ENCODE measurements around the gene MRPS23.

MRPS23 gene

DNA sequence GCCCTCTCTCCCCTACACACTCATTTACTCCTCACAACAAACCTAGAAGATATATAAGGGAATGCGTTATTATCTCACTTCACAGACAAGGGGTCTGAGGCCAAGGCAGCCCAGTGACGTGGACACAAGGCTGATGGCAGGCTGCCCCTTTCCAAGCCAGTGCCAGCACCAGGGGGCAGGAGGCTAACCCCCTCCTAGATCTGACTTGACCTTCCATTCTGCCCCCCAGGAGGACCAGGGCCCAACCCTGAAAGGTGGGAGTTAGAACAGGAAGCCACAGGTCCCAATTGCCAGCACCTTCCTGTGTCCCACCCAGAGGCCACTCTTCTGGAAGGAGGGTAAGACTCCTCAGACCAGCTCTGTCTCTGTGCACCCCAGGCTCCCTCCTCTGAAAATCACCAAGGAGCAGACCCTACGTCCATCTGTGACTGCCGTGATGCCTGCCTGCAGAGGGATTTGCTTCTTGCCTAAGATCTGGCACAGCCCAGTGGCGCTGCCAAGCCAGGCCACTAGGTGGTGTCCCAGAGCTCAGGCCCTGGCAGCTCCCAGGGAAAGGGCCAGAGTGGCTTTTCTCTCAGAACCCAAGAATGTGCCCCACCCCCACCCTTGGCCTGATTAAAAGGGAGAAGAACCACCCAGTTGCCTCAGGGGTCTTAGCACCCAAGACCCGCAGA is 42.4 kb upstream of the MRPS23 start:
- TF ChIP-seq, protein P1, sequence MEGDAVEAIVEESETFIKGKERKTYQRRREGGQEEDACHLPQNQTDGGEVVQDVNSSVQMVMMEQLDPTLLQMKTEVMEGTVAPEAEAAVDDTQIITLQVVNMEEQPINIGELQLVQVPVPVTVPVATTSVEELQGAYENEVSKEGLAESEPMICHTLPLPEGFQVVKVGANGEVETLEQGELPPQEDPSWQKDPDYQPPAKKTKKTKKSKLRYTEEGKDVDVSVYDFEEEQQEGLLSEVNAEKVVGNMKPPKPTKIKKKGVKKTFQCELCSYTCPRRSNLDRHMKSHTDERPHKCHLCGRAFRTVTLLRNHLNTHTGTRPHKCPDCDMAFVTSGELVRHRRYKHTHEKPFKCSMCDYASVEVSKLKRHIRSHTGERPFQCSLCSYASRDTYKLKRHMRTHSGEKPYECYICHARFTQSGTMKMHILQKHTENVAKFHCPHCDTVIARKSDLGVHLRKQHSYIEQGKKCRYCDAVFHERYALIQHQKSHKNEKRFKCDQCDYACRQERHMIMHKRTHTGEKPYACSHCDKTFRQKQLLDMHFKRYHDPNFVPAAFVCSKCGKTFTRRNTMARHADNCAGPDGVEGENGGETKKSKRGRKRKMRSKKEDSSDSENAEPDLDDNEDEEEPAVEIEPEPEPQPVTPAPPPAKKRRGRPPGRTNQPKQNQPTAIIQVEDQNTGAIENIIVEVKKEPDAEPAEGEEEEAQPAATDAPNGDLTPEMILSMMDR (IDR thresholded peaks at IDR 0.05; ENCODE audit: low read depth, low read length): peak; percentile 99
- peak; percentile 94 for DNase-seq (ENCODE audit: low read depth in 2 of 2)
- no peak overlapping the region for H3K4me3 ChIP-seq (replicated peaks in 1 of 2; ENCODE audit: low read depth in 2 of 2, low read length in 2 of 2)

DNA sequence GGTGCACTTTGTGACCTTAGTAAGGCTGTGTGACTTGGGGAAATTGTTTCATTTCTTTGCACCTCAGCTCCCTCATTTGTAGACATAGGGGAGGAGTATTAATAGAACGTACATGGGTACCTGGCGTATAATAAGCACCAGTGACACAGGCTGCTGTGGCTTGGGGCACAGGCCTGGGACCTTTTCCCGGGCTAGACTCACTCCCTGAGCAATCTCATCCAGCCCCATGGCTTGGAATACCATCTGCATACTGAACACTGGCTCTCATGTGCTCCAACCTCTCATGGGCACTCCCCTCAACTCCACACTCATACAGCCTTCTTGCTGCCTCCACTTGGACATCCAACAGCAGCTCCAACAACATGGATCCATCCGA is 41.0 kb upstream of the MRPS23 start:
- TF ChIP-seq, protein P1 (IDR thresholded peaks at IDR 0.05; ENCODE audit: low read depth, low read length): no peak
- no peak overlapping the region for H3K4me3 ChIP-seq (replicated peaks in 1 of 2; ENCODE audit: low read depth in 2 of 2, low read length in 2 of 2)
- DNase-seq (ENCODE audit: low read depth in 2 of 2): no peak

DNA sequence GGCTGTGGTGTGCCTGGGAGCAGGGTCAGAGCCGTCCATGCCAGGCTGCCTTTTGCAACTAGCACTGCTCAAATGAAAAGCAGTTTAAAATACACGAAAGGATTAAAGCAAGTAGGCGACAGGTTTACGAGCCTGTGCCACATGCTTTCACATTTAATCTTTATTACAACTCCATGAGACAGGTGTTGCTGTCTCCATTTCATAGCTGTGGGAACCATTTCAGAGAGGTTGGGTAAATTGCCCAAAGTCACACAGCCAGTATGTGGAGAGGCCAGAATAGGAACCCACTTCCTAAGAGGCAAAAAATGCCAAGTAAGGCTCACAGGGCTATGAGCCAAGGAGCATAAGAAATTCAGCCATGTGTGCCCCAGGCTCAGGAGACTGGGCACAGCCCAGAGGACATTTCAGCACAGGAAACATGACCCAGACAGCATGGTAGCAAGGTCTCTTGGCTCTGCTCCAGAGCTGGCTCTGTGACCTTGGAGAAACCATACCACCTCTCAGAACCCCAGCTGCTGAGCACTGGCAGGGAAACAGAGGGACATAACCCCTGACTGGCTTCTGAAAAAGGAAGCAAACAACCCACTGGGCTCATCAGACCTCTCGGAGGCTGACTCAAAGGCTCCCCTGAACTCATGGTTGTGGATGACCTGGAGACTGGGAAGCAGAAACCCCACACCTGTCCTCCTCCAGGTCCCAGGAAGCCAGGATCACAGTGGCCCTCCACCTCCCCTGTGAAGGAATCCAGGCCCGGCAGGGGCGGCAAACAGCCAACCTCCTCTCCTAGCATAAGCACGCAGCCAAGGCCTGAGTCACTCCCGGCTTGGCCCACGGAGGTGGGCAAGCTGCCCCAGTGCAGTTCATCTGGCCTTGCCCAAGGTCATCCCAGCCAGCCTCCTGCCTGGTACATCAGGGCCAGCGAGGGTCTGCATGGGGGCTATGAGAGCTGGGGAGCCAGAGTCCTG is 40.3 kb upstream of the MRPS23 start:
- DNase-seq (ENCODE audit: low read depth in 2 of 2): peak; percentile 84 to 88
- H3K4me3 ChIP-seq (replicated peaks in 1 of 2; ENCODE audit: low read depth in 2 of 2, low read length in 2 of 2): no peak overlapping the region
- TF ChIP-seq, protein P1 (IDR thresholded peaks at IDR 0.05; ENCODE audit: low read depth, low read length): peak; percentile 22

- no peak for DNase-seq (ENCODE audit: low read depth in 2 of 2)
- TF ChIP-seq, protein P1 (IDR thresholded peaks at IDR 0.05; ENCODE audit: low read depth, low read length): no peak
- H3K4me3 ChIP-seq (replicated peaks in 1 of 2; ENCODE audit: low read depth in 2 of 2, low read length in 2 of 2): no peak overlapping the region
Measured at GRCh38 chr17:57889252-57889651, 39.4 kb upstream of the MRPS23 start.

- no peak overlapping the region for H3K4me3 ChIP-seq (replicated peaks in 1 of 2; ENCODE audit: low read depth in 2 of 2, low read length in 2 of 2)
- TF ChIP-seq, protein P1 (IDR thresholded peaks at IDR 0.05; ENCODE audit: low read depth, low read length): no peak
- no peak for DNase-seq (ENCODE audit: low read depth in 2 of 2)
Measured at GRCh38 chr17:57888311-57889216, 38.7 kb upstream of the MRPS23 start.

GRCh38 chr17:57887161-57887560 is 37.3 kb upstream of the MRPS23 start:
- DNase-seq (ENCODE audit: low read depth in 2 of 2): no peak
- H3K4me3 ChIP-seq (replicated peaks in 1 of 2; ENCODE audit: low read depth in 2 of 2, low read length in 2 of 2): no peak overlapping the region
- TF ChIP-seq, protein P1 (IDR thresholded peaks at IDR 0.05; ENCODE audit: low read depth, low read length): no peak
